ENCODE results near the gene SAYSD1.

DNA sequence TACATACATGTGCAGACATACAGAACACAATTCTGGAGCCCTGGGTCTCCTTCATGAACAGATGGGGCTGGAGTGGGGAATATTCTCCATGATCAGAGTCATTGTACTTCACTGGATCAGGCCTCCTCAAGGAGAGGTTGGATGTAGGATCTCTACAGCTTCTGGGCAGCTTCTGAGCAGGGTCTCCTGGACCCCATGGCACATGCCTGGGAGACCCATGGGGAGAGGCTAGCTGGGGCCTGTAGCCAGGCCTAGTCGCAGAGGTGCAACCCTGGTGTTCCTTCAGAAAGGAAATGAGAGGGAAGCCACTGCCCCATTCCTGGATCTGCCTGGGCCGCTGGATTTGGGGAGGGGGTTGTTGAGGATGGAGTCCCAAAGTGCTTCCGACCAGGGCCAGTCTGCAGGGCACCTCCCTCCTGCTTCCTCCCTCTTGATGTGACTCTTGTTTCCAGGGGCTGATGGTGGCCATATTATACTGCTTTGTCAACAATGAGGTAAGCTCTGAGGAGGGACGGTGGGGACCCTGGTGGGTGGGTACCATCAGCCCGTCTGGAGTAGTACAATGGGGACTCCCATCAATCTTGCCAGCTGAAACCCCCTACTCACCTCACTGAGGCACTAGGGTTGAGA lies 34.6 kb downstream of the SAYSD1 start:
- TF ChIP-seq EZH2 (IDR thresholded peaks at IDR 0.05; ENCODE audit: borderline replicate concordance, low read depth, low read length, severe bottlenecking) = no peak
- TF ChIP-seq, protein P1, sequence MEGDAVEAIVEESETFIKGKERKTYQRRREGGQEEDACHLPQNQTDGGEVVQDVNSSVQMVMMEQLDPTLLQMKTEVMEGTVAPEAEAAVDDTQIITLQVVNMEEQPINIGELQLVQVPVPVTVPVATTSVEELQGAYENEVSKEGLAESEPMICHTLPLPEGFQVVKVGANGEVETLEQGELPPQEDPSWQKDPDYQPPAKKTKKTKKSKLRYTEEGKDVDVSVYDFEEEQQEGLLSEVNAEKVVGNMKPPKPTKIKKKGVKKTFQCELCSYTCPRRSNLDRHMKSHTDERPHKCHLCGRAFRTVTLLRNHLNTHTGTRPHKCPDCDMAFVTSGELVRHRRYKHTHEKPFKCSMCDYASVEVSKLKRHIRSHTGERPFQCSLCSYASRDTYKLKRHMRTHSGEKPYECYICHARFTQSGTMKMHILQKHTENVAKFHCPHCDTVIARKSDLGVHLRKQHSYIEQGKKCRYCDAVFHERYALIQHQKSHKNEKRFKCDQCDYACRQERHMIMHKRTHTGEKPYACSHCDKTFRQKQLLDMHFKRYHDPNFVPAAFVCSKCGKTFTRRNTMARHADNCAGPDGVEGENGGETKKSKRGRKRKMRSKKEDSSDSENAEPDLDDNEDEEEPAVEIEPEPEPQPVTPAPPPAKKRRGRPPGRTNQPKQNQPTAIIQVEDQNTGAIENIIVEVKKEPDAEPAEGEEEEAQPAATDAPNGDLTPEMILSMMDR (IDR thresholded peaks at IDR 0.05; ENCODE audit: borderline replicate concordance, extremely low read depth, low read length, poor library complexity, severe bottlenecking) = no peak

Data from DND-41 (cell line).